T-cell (primary cell): ENCODE results near the gene TRIM69. TPM values are rescaled to one million over a fixed set of nuclear protein-coding genes. Genes with fewer than 3 reads are reported as not detected.

Experiments
- ATAC-seq, 4 experiments: fragments of 200-7000 bp in 3 of 4; fragments of 150-1000 bp in 1 of 4; cut with Tn5 transposase; replicated peaks in 1 of 4; 1 replicate in 3 of 4; 2 replicates in 1 of 4; pipeline ENCODE4 v1.10.0; 2021; ENCODE audit warnings: moderate library complexity in 3 of 4, mild to moderate bottlenecking in 2 of 4, moderate number of reproducible peaks in 1 of 4
- CTCF ChIA-PET, 2 donors: fragments of 300-600 bp; sonication (Branson Sonifier 250); formaldehyde crosslinking; loops; one replicate each; lab custom pipeline; 2022; ENCODE audit warnings: antibody characterized with exemption in 2 of 2; lab: Charles Lee
- POLR2A ChIA-PET, 2 donors: fragments of 300-600 bp; sonication (Branson Sonifier 250); formaldehyde crosslinking; loops; one replicate each; lab custom pipeline; 2022; ENCODE audit warnings: antibody characterized with exemption in 2 of 2; lab: Charles Lee
- DNase-seq, 35 experiments: peaks; one replicate each; pipeline versions ENCODE4 v3.0.0 to v3.0.0-alpha.2; 2013 to 2023
- H3K27ac ChIP-seq: one replicate; pipeline ENCODE4 v1.5.1; 2013; ENCODE audit warnings: low read length
- H3K27me3 ChIP-seq, 2 experiments: replicated peaks in 1 of 2; 1 replicate in 1 of 2; 2 replicates in 1 of 2; pipeline versions ENCODE4 v1.6.1 to v1.7.0; 2013; ENCODE audit warnings: low read length in 1 of 2, mixed read lengths in 1 of 2; ENCODE audit not compliant: control insufficient read depth in 2 of 2, insufficient read depth in 2 of 2; ENCODE audit errors: extremely low read depth in 1 of 2
- H3K36me3 ChIP-seq, 2 donors: 1 replicate in 1 of 2; 2 replicates in 1 of 2; pipeline versions ENCODE4 v1.6.1 to v1.7.0; 2013; ENCODE audit warnings: low read length in 1 of 2; ENCODE audit not compliant: control insufficient read depth in 2 of 2, insufficient read depth in 1 of 2; ENCODE audit errors: extremely low read depth in 1 of 2
- H3K4me1 ChIP-seq, 2 experiments: 1 replicate in 1 of 2; 2 replicates in 1 of 2; pipeline versions ENCODE4 v1.6.1 to v1.7.0; 2013; ENCODE audit warnings: low read length in 2 of 2, mixed read lengths in 1 of 2; ENCODE audit not compliant: insufficient read depth in 2 of 2, control insufficient read depth in 1 of 2; ENCODE audit errors: extremely low read depth in 1 of 2
- H3K4me3 ChIP-seq, 2 donors: 1 replicate in 1 of 2; 2 replicates in 1 of 2; pipeline versions ENCODE4 v1.5.1 to v1.7.0; 2013; ENCODE audit warnings: mild to moderate bottlenecking in 2 of 2, low read length in 1 of 2, moderate library complexity in 1 of 2; ENCODE audit not compliant: control insufficient read depth in 1 of 2; ENCODE audit errors: extremely low read depth in 1 of 2
- H3K9me3 ChIP-seq: 2 replicates; pipeline ENCODE4 v1.7.0; 2013
- H3K27ac Mint-ChIP-seq, 2 donors: one replicate each; pipeline ENCODE4 v1.8.0; 2020 to 2021; ENCODE audit warnings: mild to moderate bottlenecking in 2 of 2, mixed read lengths in 2 of 2
- H3K27me3 Mint-ChIP-seq, 2 donors: one replicate each; pipeline ENCODE4 v1.8.0; 2021 to 2022; ENCODE audit warnings: mixed read lengths in 2 of 2
- H3K36me3 Mint-ChIP-seq: one replicate; pipeline ENCODE4 v1.8.0; 2021; ENCODE audit warnings: mixed read lengths
- H3K4me1 Mint-ChIP-seq, 3 donors: one replicate each; pipeline ENCODE4 v1.8.0; 2020 to 2022; ENCODE audit warnings: mixed read lengths in 3 of 3, mild to moderate bottlenecking in 1 of 3
- H3K4me3 Mint-ChIP-seq, 3 donors: one replicate each; pipeline ENCODE4 v1.8.0; 2020 to 2022; ENCODE audit warnings: mild to moderate bottlenecking in 3 of 3, mixed read lengths in 3 of 3, moderate library complexity in 3 of 3
- H3K9me3 Mint-ChIP-seq, 3 donors: one replicate each; pipeline ENCODE4 v1.8.0; 2020 to 2022; ENCODE audit warnings: mixed read lengths in 3 of 3
- WGBS: methylation state at CpG from one replicate; pipeline ENCODE4 v1.1.5; 2013; ENCODE audit warnings: missing lambda C conversion rate; ENCODE audit not compliant: insufficient coverage; 5-methylcytosine and 5-hydroxymethylcytosine counted together
- total RNA-seq, 35 experiments: library from RNA in 6 of 35; stranded (reverse) in 6 of 35; fragments of 120-200 nt in 1 of 35; gene quantifications; one replicate each; pipeline versions ENCODE4 v1.2.1 to v1.2.4 and lab custom pipeline; 2013 to 2026

The TRIM69 gene
- total RNA-seq, 5 donors from 2014 or later (not counting 1 experiment from before 2014, with no cell fraction given), result 21.5 to 56.9 (median 42.9) TPM

GRCh38 chr15:44804298-44805046, 68.1 kb downstream of the TRIM69 start:
- Histone ChIP-seq H3K27me3 (peaks cover 0 to 5% of the 10 kb centered on the region in 2 experiments), H3K4me1 (no peaks in the 10 kb centered on the region), H3K9me3 (no peaks in the 10 kb centered on the region), H3K27ac (no peak overlapping the region), H3K4me3 (no peak overlapping the region), H3K36me3 (no peaks in the 10 kb centered on the region)
- H3K4me3 Mint-ChIP-seq, result no peak overlapping the region
- no peak overlapping the region for H3K27ac Mint-ChIP-seq
- no peaks in the 10 kb centered on the region for H3K9me3 Mint-ChIP-seq
- POLR2A ChIA-PET, result no interaction called here
- no peak for ATAC-seq
- H3K4me1 Mint-ChIP-seq, result no peaks in the 10 kb centered on the region
- CTCF ChIA-PET, result no interaction called here
- peaks cover 0 to 4% of the 10 kb centered on the region in 2 donors for H3K27me3 Mint-ChIP-seq
- 88% methylated on average over 4 of the region's 4 CpGs for WGBS
- no peaks in the 10 kb centered on the region for H3K36me3 Mint-ChIP-seq
- DNase-seq, result no peak

GRCh38 chr15:44808557-44808956, 72.2 kb downstream of the TRIM69 start:
- H3K27me3 Mint-ChIP-seq, result peaks cover 0 to 6% of the 10 kb centered on the region in 2 donors
- no peaks in the 10 kb centered on the region for H3K4me1 Mint-ChIP-seq
- Histone ChIP-seq H3K36me3 (no peaks in the 10 kb centered on the region), H3K4me3 (no peak overlapping the region), H3K9me3 (no peaks in the 10 kb centered on the region), H3K27me3 (peaks cover 0 to 5% of the 10 kb centered on the region in 2 experiments), H3K27ac (no peak overlapping the region), H3K4me1 (no peaks in the 10 kb centered on the region)
- no peak overlapping the region for H3K27ac Mint-ChIP-seq
- DNase-seq (no peak), ATAC-seq (no peak)
- 90% methylated on average over 2 of the region's 4 CpGs for WGBS
- POLR2A ChIA-PET, result no interaction called here
- CTCF ChIA-PET, result no interaction called here
- no peaks in the 10 kb centered on the region for H3K36me3 Mint-ChIP-seq
- no peak overlapping the region for H3K4me3 Mint-ChIP-seq
- H3K9me3 Mint-ChIP-seq, result no peaks in the 10 kb centered on the region

GRCh38 chr15:44810237-44810636, 73.9 kb downstream of the TRIM69 start:
- H3K9me3 ChIP-seq, result no peaks in the 10 kb centered on the region
- no peaks in the 10 kb centered on the region for H3K4me1 ChIP-seq
- Mint-ChIP-seq H3K9me3 (no peaks in the 10 kb centered on the region), H3K27ac (no peak overlapping the region), H3K36me3 (no peaks in the 10 kb centered on the region), H3K4me1 (no peaks in the 10 kb centered on the region), H3K4me3 (no peak overlapping the region), H3K27me3 (peaks cover 0 to 6% of the 10 kb centered on the region in 2 donors)
- DNase-seq, result no peak
- H3K4me3 ChIP-seq, result no peak overlapping the region
- POLR2A ChIA-PET, result no interaction called here
- no peaks in the 10 kb centered on the region for H3K36me3 ChIP-seq
- ATAC-seq, result no peak
- no peak overlapping the region for H3K27ac ChIP-seq
- CTCF ChIA-PET, result no interaction called here
- H3K27me3 ChIP-seq, result peaks cover 0 to 3% of the 10 kb centered on the region in 2 experiments
- 79% methylated on average over 3 of the region's 10 CpGs for WGBS

GRCh38 chr15:44811337-44811736, 75.0 kb downstream of the TRIM69 start:
- no peaks in the 10 kb centered on the region for H3K9me3 Mint-ChIP-seq
- POLR2A ChIA-PET, result no interaction called here
- WGBS, result no CpG with 5 or more reads among the region's 3 CpGs
- peaks cover 0 to 6% of the 10 kb centered on the region in 2 experiments for H3K27me3 ChIP-seq
- H3K27ac ChIP-seq, result no peak overlapping the region
- ATAC-seq (no peak), DNase-seq (no peak)
- no peaks in the 10 kb centered on the region for H3K36me3 ChIP-seq
- H3K4me3 ChIP-seq, result no peak overlapping the region
- no peaks in the 10 kb centered on the region for H3K4me1 Mint-ChIP-seq
- no peaks in the 10 kb centered on the region for H3K4me1 ChIP-seq
- H3K9me3 ChIP-seq, result no peaks in the 10 kb centered on the region
- CTCF ChIA-PET, result no interaction called here
- H3K27ac Mint-ChIP-seq, result no peak overlapping the region
- H3K27me3 Mint-ChIP-seq, result peaks cover 0 to 1% of the 10 kb centered on the region in 2 donors
- H3K4me3 Mint-ChIP-seq, result no peak overlapping the region
- H3K36me3 Mint-ChIP-seq, result no peaks in the 10 kb centered on the region

- H3K4me3 Mint-ChIP-seq, result no peak overlapping the region
- H3K27me3 Mint-ChIP-seq, result peaks cover 0 to 1% of the 10 kb centered on the region in 2 donors
- Histone ChIP-seq H3K27ac (no peak overlapping the region), H3K4me1 (no peaks in the 10 kb centered on the region), H3K4me3 (no peak overlapping the region), H3K9me3 (no peaks in the 10 kb centered on the region), H3K27me3 (peaks cover 0 to 4% of the 10 kb centered on the region in 2 experiments), H3K36me3 (no peaks in the 10 kb centered on the region)
- WGBS, result 83% methylated on average over 1 of the region's 5 CpGs
- no peak overlapping the region for H3K27ac Mint-ChIP-seq
- ChIA-PET CTCF (interaction anchor here in 1 of 2 donors (0.5 kb wide), 1 partner anchor 750 kb away, joined by 4 read pairs; no protein-coding TSS in a partner anchor), POLR2A (no interaction called here)
- ATAC-seq, result no peak
- no peaks in the 10 kb centered on the region for H3K4me1 Mint-ChIP-seq
- DNase-seq, result no peak
- no peaks in the 10 kb centered on the region for H3K9me3 Mint-ChIP-seq
- H3K36me3 Mint-ChIP-seq, result no peaks in the 10 kb centered on the region
Measured at GRCh38 chr15:44812029-44812517, 75.7 kb downstream of the TRIM69 start.

GRCh38 chr15:44813231-44813630, 76.9 kb downstream of the TRIM69 start:
- no peak overlapping the region for H3K4me3 ChIP-seq
- ATAC-seq (no peak), DNase-seq (peak in 1 of 35 experiments; percentile 30)
- no peaks in the 10 kb centered on the region for H3K4me1 Mint-ChIP-seq
- no peaks in the 10 kb centered on the region for H3K4me1 ChIP-seq
- no peaks in the 10 kb centered on the region for H3K36me3 Mint-ChIP-seq
- peaks cover 0 to 1% of the 10 kb centered on the region in 2 donors for H3K27me3 Mint-ChIP-seq
- H3K27ac ChIP-seq, result no peak overlapping the region
- WGBS, result no CpG with 5 or more reads among the region's 3 CpGs
- no peak overlapping the region for H3K4me3 Mint-ChIP-seq
- ChIA-PET CTCF (no interaction called here), POLR2A (interaction anchor here in 1 of 2 donors (0.6 kb wide), 1 partner anchor 97 kb away, joined by 3 read pairs; no protein-coding TSS in a partner anchor)
- no peaks in the 10 kb centered on the region for H3K9me3 ChIP-seq
- H3K27ac Mint-ChIP-seq, result no peak overlapping the region
- H3K9me3 Mint-ChIP-seq, result no peaks in the 10 kb centered on the region
- H3K27me3 ChIP-seq, result peaks cover 0 to 4% of the 10 kb centered on the region in 2 experiments
- H3K36me3 ChIP-seq, result no peaks in the 10 kb centered on the region
